ENCODE data around the gene IRF8. TPM values are rescaled to one million over a fixed set of nuclear protein-coding genes. Genes with fewer than 3 reads are reported as not detected.

The IRF8 gene
- total RNA-seq, 3 donors from 2014 or later: 16.7 to 121 (median 20.2) TPM

- Histone ChIP-seq H3K4me3 (no peak overlapping the region), H3K36me3 (no peaks in the 10 kb centered on the region), H3K9me3 (no peaks in the 10 kb centered on the region), H3K27ac (no peak overlapping the region), H3K27me3 (no peaks in the 10 kb centered on the region), H3K4me1 (no peaks in the 10 kb centered on the region)
- intact Hi-C loops (cut with DNase I; ENCODE audit: low total_unique reads): no loop called here
- no peak for DNase-seq (ENCODE audit: low spot score in 2 of 2)
- TF ChIP-seq POLR2AphosphoS5 (IDR thresholded peaks at IDR 0.05) (no peak), POLR2A (IDR thresholded peaks at IDR 0.05) (no peak), CTCF (IDR thresholded peaks at IDR 0.05) (no peak)
These were observed 19.0 kb downstream of the IRF8 start for GRCh38 chr16:85917959-85918358.

- DNase-seq (ENCODE audit: low spot score in 2 of 2): no peak
These were observed 19.5 kb downstream of the IRF8 start for GRCh38 chr16:85918436-85918835.

GRCh38 chr16:85919271-85920267 is 20.6 kb downstream of the IRF8 start:
- Histone ChIP-seq H3K4me1 (no peaks in the 10 kb centered on the region), H3K9me3 (no peaks in the 10 kb centered on the region), H3K36me3 (no peaks in the 10 kb centered on the region), H3K27me3 (no peaks in the 10 kb centered on the region), H3K27ac (no peak overlapping the region), H3K4me3 (no peak overlapping the region)
- no peak for DNase-seq (ENCODE audit: low spot score in 2 of 2)
- intact Hi-C loops (cut with DNase I; ENCODE audit: low total_unique reads): no loop called here
- TF ChIP-seq POLR2AphosphoS5 (IDR thresholded peaks at IDR 0.05) (no peak), CTCF (IDR thresholded peaks at IDR 0.05) (no peak), POLR2A (IDR thresholded peaks at IDR 0.05) (no peak)

More at GRCh38 chr16:85918436-85918835, 19.5 kb downstream of the IRF8 start:
- Histone ChIP-seq H3K27me3 (no peaks in the 10 kb centered on the region), H3K4me3 (no peak overlapping the region), H3K4me1 (no peaks in the 10 kb centered on the region), H3K27ac (no peak overlapping the region), H3K36me3 (no peaks in the 10 kb centered on the region), H3K9me3 (no peaks in the 10 kb centered on the region)
- TF ChIP-seq POLR2A (IDR thresholded peaks at IDR 0.05): no peak
- TF ChIP-seq POLR2AphosphoS5 (IDR thresholded peaks at IDR 0.05): no peak
- no peak for TF ChIP-seq CTCF (IDR thresholded peaks at IDR 0.05)
- intact Hi-C loops (cut with DNase I; ENCODE audit: low total_unique reads): no loop called here

GRCh38 chr16:85921026-85921425 is 22.1 kb downstream of the IRF8 start:
- H3K27me3 ChIP-seq: no peaks in the 10 kb centered on the region
- no peaks in the 10 kb centered on the region for H3K4me1 ChIP-seq
- no peak overlapping the region for H3K4me3 ChIP-seq
- no peak for TF ChIP-seq POLR2AphosphoS5 (IDR thresholded peaks at IDR 0.05)
- TF ChIP-seq CTCF (IDR thresholded peaks at IDR 0.05): no peak
- TF ChIP-seq POLR2A (IDR thresholded peaks at IDR 0.05): no peak
- no peak overlapping the region for H3K27ac ChIP-seq
- no peaks in the 10 kb centered on the region for H3K36me3 ChIP-seq
- no peaks in the 10 kb centered on the region for H3K9me3 ChIP-seq
- DNase-seq (ENCODE audit: low spot score in 2 of 2): no peak
- intact Hi-C loops (cut with DNase I; ENCODE audit: low total_unique reads): no loop called here
